ENCODE measurements around the gene HLF.

HLF gene

GRCh38 chr17:55237841-55238178 is 26.9 kb upstream of the HLF start:
- peak overlapping the region; percentile 68 for H3K27ac ChIP-seq
- TF ChIP-seq CTCF (conservative IDR thresholded peaks at IDR 0.05), result no peak

- no peak for TF ChIP-seq CTCF (conservative IDR thresholded peaks at IDR 0.05)
- peak overlapping the region; percentile 68 for H3K27ac ChIP-seq
Measured at GRCh38 chr17:55238179-55238930, 26.4 kb upstream of the HLF start.

- peak; percentile 47 for TF ChIP-seq CTCF (conservative IDR thresholded peaks at IDR 0.05)
- H3K27ac ChIP-seq, result peak overlapping the region; percentile 68
Measured at GRCh38 chr17:55238931-55239297, 25.8 kb upstream of the HLF start.

GRCh38 chr17:55241097-55241496 is 23.7 kb upstream of the HLF start:
- no peak for TF ChIP-seq CTCF (conservative IDR thresholded peaks at IDR 0.05)
- H3K27ac ChIP-seq, result no peak overlapping the region

GRCh38 chr17:55242476-55242875 is 22.3 kb upstream of the HLF start:
- no peak overlapping the region for H3K27ac ChIP-seq
- no peak for TF ChIP-seq CTCF (conservative IDR thresholded peaks at IDR 0.05)

GRCh38 chr17:55245986-55246385 is 18.8 kb upstream of the HLF start:
- TF ChIP-seq CTCF (conservative IDR thresholded peaks at IDR 0.05), result no peak
- no peak overlapping the region for H3K27ac ChIP-seq

GRCh38 chr17:55246583-55246982 is 18.2 kb upstream of the HLF start:
- H3K27ac ChIP-seq, result no peak overlapping the region
- no peak for TF ChIP-seq CTCF (conservative IDR thresholded peaks at IDR 0.05)
